ENCODE results near the gene AP4S1.

The AP4S1 gene

DNA sequence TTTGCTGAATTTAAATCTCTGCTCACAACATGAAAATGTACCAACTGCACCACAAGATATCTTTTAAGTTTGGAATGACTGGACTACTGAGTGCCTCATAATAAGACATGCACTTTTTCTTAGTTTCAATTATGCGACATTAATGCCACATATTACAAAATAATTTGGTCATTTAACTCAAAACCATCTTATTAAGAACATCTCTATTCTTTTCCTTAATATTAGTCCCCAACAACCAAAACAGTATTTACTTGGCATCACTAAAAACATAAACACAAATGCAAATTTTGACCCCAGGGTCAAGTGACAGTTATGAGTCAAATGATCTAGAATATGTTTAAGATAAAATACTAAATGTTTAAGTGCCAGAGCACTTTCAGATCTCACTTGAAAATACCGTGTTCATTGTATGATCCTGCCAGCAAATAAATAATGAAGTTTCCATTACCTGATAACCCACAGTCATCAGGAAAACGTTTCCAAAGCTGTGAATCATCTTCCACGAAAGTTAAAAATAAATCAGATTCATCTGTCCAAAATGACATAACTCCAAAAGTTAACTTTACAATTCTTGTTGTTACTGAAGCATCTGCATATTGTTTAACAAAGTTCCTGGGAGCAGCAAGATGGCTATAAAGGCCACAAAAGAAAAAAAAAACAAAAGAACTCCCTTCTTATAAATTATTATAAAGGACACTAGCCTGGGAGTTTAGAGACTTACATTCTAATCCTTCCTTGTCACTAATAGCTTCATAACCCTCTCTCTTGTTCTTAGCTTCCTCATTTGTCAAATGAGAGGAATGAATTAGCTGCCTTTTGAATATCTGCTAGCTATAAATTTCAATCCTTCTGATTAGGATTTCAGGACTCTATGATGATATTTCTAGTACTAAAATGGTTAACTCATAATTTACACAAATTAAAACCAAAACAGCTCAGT is 30.5 kb upstream of the AP4S1 start:
- TF ChIP-seq CTCF (IDR thresholded peaks at IDR 0.05; ENCODE audit: low read depth, low read length), result no peak
- no peak for DNase-seq
- H3K36me3 ChIP-seq, result peaks cover 5% of the 10 kb centered on the region
- H3K9me3 ChIP-seq (ENCODE audit: severe bottlenecking), result peaks cover 10% of the 10 kb centered on the region
- H3K27me3 ChIP-seq (ENCODE audit: insufficient read depth, low read depth, severe bottlenecking), result no peaks in the 10 kb centered on the region
- no peak overlapping the region for H3K4me3 ChIP-seq (ENCODE audit: low read depth, low read length)
- no peak overlapping the region for H3K27ac ChIP-seq

- DNase-seq, result no peak
- H3K27ac ChIP-seq, result no peak overlapping the region
Observed at GRCh38 chr14:30995689-30996088, 29.8 kb upstream of the AP4S1 start.

GRCh38 chr14:30996892-30997659 is 28.4 kb upstream of the AP4S1 start:
- peaks cover 10% of the 10 kb centered on the region for H3K9me3 ChIP-seq (ENCODE audit: severe bottlenecking)
- H3K27me3 ChIP-seq (ENCODE audit: insufficient read depth, low read depth, severe bottlenecking), result no peaks in the 10 kb centered on the region
- H3K4me3 ChIP-seq (ENCODE audit: low read depth, low read length), result no peak overlapping the region
- DNase-seq, result no peak
- no peak overlapping the region for H3K27ac ChIP-seq
- TF ChIP-seq CTCF (IDR thresholded peaks at IDR 0.05; ENCODE audit: low read depth, low read length), result no peak
- H3K36me3 ChIP-seq, result peaks cover 5% of the 10 kb centered on the region

More at GRCh38 chr14:30995689-30996088, 29.8 kb upstream of the AP4S1 start:
- no peaks in the 10 kb centered on the region for H3K27me3 ChIP-seq (ENCODE audit: insufficient read depth, low read depth, severe bottlenecking)
- TF ChIP-seq CTCF (IDR thresholded peaks at IDR 0.05; ENCODE audit: low read depth, low read length), result no peak
- peaks cover 10% of the 10 kb centered on the region for H3K9me3 ChIP-seq (ENCODE audit: severe bottlenecking)
- no peak overlapping the region for H3K4me3 ChIP-seq (ENCODE audit: low read depth, low read length)
- H3K36me3 ChIP-seq, result peaks cover 5% of the 10 kb centered on the region

GRCh38 chr14:30998100-30998706 is 27.2 kb upstream of the AP4S1 start:
- H3K27me3 ChIP-seq (ENCODE audit: insufficient read depth, low read depth, severe bottlenecking), result no peaks in the 10 kb centered on the region
- no peak overlapping the region for H3K4me3 ChIP-seq (ENCODE audit: low read depth, low read length)
- no peak for TF ChIP-seq CTCF (IDR thresholded peaks at IDR 0.05; ENCODE audit: low read depth, low read length)
- no peak overlapping the region for H3K27ac ChIP-seq
- peaks cover 10% of the 10 kb centered on the region for H3K9me3 ChIP-seq (ENCODE audit: severe bottlenecking)
- peaks cover 9% of the 10 kb centered on the region for H3K36me3 ChIP-seq
- DNase-seq, result no peak

- Histone ChIP-seq H3K36me3 (peaks cover 9% of the 10 kb centered on the region), H3K27ac (no peak overlapping the region), H3K27me3 (ENCODE audit: insufficient read depth, low read depth, severe bottlenecking) (no peaks in the 10 kb centered on the region), H3K4me3 (ENCODE audit: low read depth, low read length) (no peak overlapping the region), H3K9me3 (ENCODE audit: severe bottlenecking) (peaks cover 10% of the 10 kb centered on the region)
- TF ChIP-seq CTCF (IDR thresholded peaks at IDR 0.05; ENCODE audit: low read depth, low read length), result no peak
- no peak for DNase-seq
Observed at GRCh38 chr14:30999038-30999773, 26.2 kb upstream of the AP4S1 start.

All from WERI-Rb-1 (cell line).